Measurements from ENCODE around the gene INO80.
"Not testable (repeated sequence)": the region's sequence is repeated elsewhere in the genome, so short reads cannot be mapped to it uniquely, and the experiment has no call there.

Gene INO80

GRCh38 chr15:41139112-41139511 lies 23.0 kb upstream of the INO80 start:
- not testable (repeated sequence) for H2AFZ ChIP-seq (ENCODE audit: low read length, unreplicated experiment); H3K27ac ChIP-seq (ENCODE audit: low read depth, low read length); H3K4me3 ChIP-seq (ENCODE audit: low read depth, low read length); H3K36me3 ChIP-seq (ENCODE audit: insufficient read depth, low read length); H3K4me1 ChIP-seq (ENCODE audit: control insufficient read depth, insufficient read depth, low read length, unreplicated experiment); H3K27me3 ChIP-seq (ENCODE audit: insufficient read depth, low read length); H3K79me2 ChIP-seq (ENCODE audit: control insufficient read depth, insufficient read depth, low read length, unreplicated experiment)

- H3K79me2 ChIP-seq (ENCODE audit: control insufficient read depth, insufficient read depth, low read length, unreplicated experiment); H3K27me3 ChIP-seq (ENCODE audit: insufficient read depth, low read length); H3K4me1 ChIP-seq (ENCODE audit: control insufficient read depth, insufficient read depth, low read length, unreplicated experiment); H3K36me3 ChIP-seq (ENCODE audit: insufficient read depth, low read length); H2AFZ ChIP-seq (ENCODE audit: low read length, unreplicated experiment); H3K4me3 ChIP-seq (ENCODE audit: low read depth, low read length); H3K27ac ChIP-seq (ENCODE audit: low read depth, low read length): not testable (repeated sequence)
These were observed 19.5 kb upstream of the INO80 start for GRCh38 chr15:41135580-41135979.

- Histone ChIP-seq H3K27me3 (ENCODE audit: insufficient read depth, low read length) (peaks cover 4% of the 10 kb centered on the region; the same call in 1 of the 2 replicates), H3K79me2 (ENCODE audit: control insufficient read depth, insufficient read depth, low read length, unreplicated experiment) (no peaks in the 10 kb centered on the region), H3K27ac (ENCODE audit: low read depth, low read length) (no peak overlapping the region), H3K4me3 (ENCODE audit: low read depth, low read length) (no peak overlapping the region), H2AFZ (ENCODE audit: low read length, unreplicated experiment) (no peak overlapping the region), H3K36me3 (ENCODE audit: insufficient read depth, low read length) (no peaks in the 10 kb centered on the region), H3K4me1 (ENCODE audit: control insufficient read depth, insufficient read depth, low read length, unreplicated experiment) (no peaks in the 10 kb centered on the region)
These were observed 17.4 kb upstream of the INO80 start for GRCh38 chr15:41133454-41133853.

- not testable (repeated sequence) for H3K79me2 ChIP-seq (ENCODE audit: control insufficient read depth, insufficient read depth, low read length, unreplicated experiment); H3K36me3 ChIP-seq (ENCODE audit: insufficient read depth, low read length); H3K4me3 ChIP-seq (ENCODE audit: low read depth, low read length); H3K4me1 ChIP-seq (ENCODE audit: control insufficient read depth, insufficient read depth, low read length, unreplicated experiment); H3K27me3 ChIP-seq (ENCODE audit: insufficient read depth, low read length); H2AFZ ChIP-seq (ENCODE audit: low read length, unreplicated experiment); H3K27ac ChIP-seq (ENCODE audit: low read depth, low read length)
These were observed 16.0 kb upstream of the INO80 start for GRCh38 chr15:41132094-41132493.

- Histone ChIP-seq H3K79me2 (ENCODE audit: control insufficient read depth, insufficient read depth, low read length, unreplicated experiment) (no peaks in the 10 kb centered on the region), H3K4me1 (ENCODE audit: control insufficient read depth, insufficient read depth, low read length, unreplicated experiment) (no peaks in the 10 kb centered on the region), H3K27ac (ENCODE audit: low read depth, low read length) (no peak overlapping the region), H2AFZ (ENCODE audit: low read length, unreplicated experiment) (no peak overlapping the region), H3K36me3 (ENCODE audit: insufficient read depth, low read length) (no peaks in the 10 kb centered on the region), H3K27me3 (ENCODE audit: insufficient read depth, low read length) (peaks cover 1% of the 10 kb centered on the region; the same call in 1 of the 2 replicates), H3K4me3 (ENCODE audit: low read depth, low read length) (no peak overlapping the region)
These were observed 12.3 kb upstream of the INO80 start for GRCh38 chr15:41128174-41128902.

GRCh38 chr15:41125931-41126642 lies 10.0 kb upstream of the INO80 start:
- no peak overlapping the region for H2AFZ ChIP-seq (ENCODE audit: low read length, unreplicated experiment)
- no peak overlapping the region for H3K4me3 ChIP-seq (ENCODE audit: low read depth, low read length)
- no peaks in the 10 kb centered on the region for H3K4me1 ChIP-seq (ENCODE audit: control insufficient read depth, insufficient read depth, low read length, unreplicated experiment)
- H3K79me2 ChIP-seq (ENCODE audit: control insufficient read depth, insufficient read depth, low read length, unreplicated experiment): no peaks in the 10 kb centered on the region
- H3K27ac ChIP-seq (ENCODE audit: low read depth, low read length): no peak overlapping the region
- H3K27me3 ChIP-seq (ENCODE audit: insufficient read depth, low read length): no peaks in the 10 kb centered on the region
- H3K36me3 ChIP-seq (ENCODE audit: insufficient read depth, low read length): no peaks in the 10 kb centered on the region

GRCh38 chr15:41125063-41125669 lies 9.1 kb upstream of the INO80 start:
- Histone ChIP-seq H3K79me2 (ENCODE audit: control insufficient read depth, insufficient read depth, low read length, unreplicated experiment) (no peaks in the 10 kb centered on the region), H3K27ac (ENCODE audit: low read depth, low read length) (no peak overlapping the region), H3K36me3 (ENCODE audit: insufficient read depth, low read length) (no peaks in the 10 kb centered on the region), H3K27me3 (ENCODE audit: insufficient read depth, low read length) (no peaks in the 10 kb centered on the region), H2AFZ (ENCODE audit: low read length, unreplicated experiment) (no peak overlapping the region), H3K4me1 (ENCODE audit: control insufficient read depth, insufficient read depth, low read length, unreplicated experiment) (no peaks in the 10 kb centered on the region), H3K4me3 (ENCODE audit: low read depth, low read length) (no peak overlapping the region)

- H3K4me1 ChIP-seq (ENCODE audit: control insufficient read depth, insufficient read depth, low read length, unreplicated experiment): no peaks in the 10 kb centered on the region
- no peaks in the 10 kb centered on the region for H3K27me3 ChIP-seq (ENCODE audit: insufficient read depth, low read length)
- no peaks in the 10 kb centered on the region for H3K79me2 ChIP-seq (ENCODE audit: control insufficient read depth, insufficient read depth, low read length, unreplicated experiment)
- no peak overlapping the region for H3K4me3 ChIP-seq (ENCODE audit: low read depth, low read length)
- no peak overlapping the region for H3K27ac ChIP-seq (ENCODE audit: low read depth, low read length)
- no peaks in the 10 kb centered on the region for H3K36me3 ChIP-seq (ENCODE audit: insufficient read depth, low read length)
- no peak overlapping the region for H2AFZ ChIP-seq (ENCODE audit: low read length, unreplicated experiment)
These were observed 8.0 kb upstream of the INO80 start for GRCh38 chr15:41124058-41124457.

GRCh38 chr15:41122849-41123248 lies 6.8 kb upstream of the INO80 start:
- Histone ChIP-seq H3K27me3 (ENCODE audit: insufficient read depth, low read length) (no peaks in the 10 kb centered on the region), H3K36me3 (ENCODE audit: insufficient read depth, low read length) (no peaks in the 10 kb centered on the region), H3K4me3 (ENCODE audit: low read depth, low read length) (no peak overlapping the region), H2AFZ (ENCODE audit: low read length, unreplicated experiment) (no peak overlapping the region), H3K4me1 (ENCODE audit: control insufficient read depth, insufficient read depth, low read length, unreplicated experiment) (no peaks in the 10 kb centered on the region), H3K79me2 (ENCODE audit: control insufficient read depth, insufficient read depth, low read length, unreplicated experiment) (no peaks in the 10 kb centered on the region), H3K27ac (ENCODE audit: low read depth, low read length) (no peak overlapping the region)

GRCh38 chr15:41121951-41122350 lies 5.9 kb upstream of the INO80 start:
- H3K79me2 ChIP-seq (ENCODE audit: control insufficient read depth, insufficient read depth, low read length, unreplicated experiment): peaks cover 2% of the 10 kb centered on the region
- H3K36me3 ChIP-seq (ENCODE audit: insufficient read depth, low read length): no peaks in the 10 kb centered on the region
- H3K27ac ChIP-seq (ENCODE audit: low read depth, low read length): no peak overlapping the region
- no peak overlapping the region for H2AFZ ChIP-seq (ENCODE audit: low read length, unreplicated experiment)
- no peaks in the 10 kb centered on the region for H3K27me3 ChIP-seq (ENCODE audit: insufficient read depth, low read length)
- H3K4me1 ChIP-seq (ENCODE audit: control insufficient read depth, insufficient read depth, low read length, unreplicated experiment): peaks cover 4% of the 10 kb centered on the region
- H3K4me3 ChIP-seq (ENCODE audit: low read depth, low read length): no peak overlapping the region

GRCh38 chr15:41116962-41117252 lies 827 bp upstream of the INO80 start:
- Histone ChIP-seq H3K79me2 (ENCODE audit: control insufficient read depth, insufficient read depth, low read length, unreplicated experiment) (peaks cover 47% of the 10 kb centered on the region), H3K27ac (ENCODE audit: low read depth, low read length) (peak overlapping the region; percentile 91), H3K36me3 (ENCODE audit: insufficient read depth, low read length) (no peaks in the 10 kb centered on the region), H3K27me3 (ENCODE audit: insufficient read depth, low read length) (no peaks in the 10 kb centered on the region), H2AFZ (ENCODE audit: low read length, unreplicated experiment) (peak overlapping the region; percentile 71), H3K4me3 (ENCODE audit: low read depth, low read length) (peak overlapping the region; percentile 86), H3K4me1 (ENCODE audit: control insufficient read depth, insufficient read depth, low read length, unreplicated experiment) (peaks cover 7% of the 10 kb centered on the region)
